ENCODE measurements around the gene CREG1. TPM values are rescaled to one million over a fixed set of nuclear protein-coding genes. Genes with fewer than 3 reads are reported as not detected.

Gene CREG1
- total and polyA plus RNA-seq, 9 donors, result 25.0 to 45.7 (median 32.8) TPM

GRCh38 chr1:167499106-167499505, 54.5 kb downstream of the CREG1 start:
- Histone ChIP-seq H3K27me3 (ENCODE audit: control insufficient read depth, insufficient read depth, low read length) (peaks cover 16% of the 10 kb centered on the region), H3K36me3 (ENCODE audit: control insufficient read depth, insufficient read depth, low read length) (no peaks in the 10 kb centered on the region), H3K4me1 (ENCODE audit: control insufficient read depth, insufficient read depth, low read length) (peaks cover 6% of the 10 kb centered on the region), H3K27ac (ENCODE audit: low read length) (no peak overlapping the region), H3K4me3 (ENCODE audit: low read length) (no peak overlapping the region), H3K9me3 (replicated peaks; ENCODE audit: control insufficient read depth, low read depth, low read length) (no peaks in the 10 kb centered on the region)
- WGBS (ENCODE audit: insufficient coverage), result 43% methylated on average over 2 of the region's 4 CpGs
- no peak for DNase-seq

GRCh38 chr1:167496797-167497619, 56.6 kb downstream of the CREG1 start:
- Histone ChIP-seq H3K27me3 (ENCODE audit: control insufficient read depth, insufficient read depth, low read length) (peaks cover 17% of the 10 kb centered on the region), H3K4me3 (ENCODE audit: low read length) (no peak overlapping the region), H3K9me3 (replicated peaks; ENCODE audit: control insufficient read depth, low read depth, low read length) (no peaks in the 10 kb centered on the region), H3K36me3 (ENCODE audit: control insufficient read depth, insufficient read depth, low read length) (no peaks in the 10 kb centered on the region), H3K27ac (ENCODE audit: low read length) (no peak overlapping the region), H3K4me1 (ENCODE audit: control insufficient read depth, insufficient read depth, low read length) (no peaks in the 10 kb centered on the region)
- DNase-seq, result no peak
- WGBS (ENCODE audit: insufficient coverage), result 52% methylated on average over 5 of the region's 11 CpGs

GRCh38 chr1:167493372-167493771, 60.2 kb downstream of the CREG1 start:
- Histone ChIP-seq H3K36me3 (ENCODE audit: control insufficient read depth, insufficient read depth, low read length) (no peaks in the 10 kb centered on the region), H3K4me3 (ENCODE audit: low read length) (no peak overlapping the region), H3K27ac (ENCODE audit: low read length) (no peak overlapping the region), H3K4me1 (ENCODE audit: control insufficient read depth, insufficient read depth, low read length) (no peaks in the 10 kb centered on the region), H3K27me3 (ENCODE audit: control insufficient read depth, insufficient read depth, low read length) (peaks cover 13% of the 10 kb centered on the region), H3K9me3 (replicated peaks; ENCODE audit: control insufficient read depth, low read depth, low read length) (no peaks in the 10 kb centered on the region)
- DNase-seq, result no peak
- WGBS (ENCODE audit: insufficient coverage), result no CpG with 5 or more reads among the region's 2 CpGs

DNA sequence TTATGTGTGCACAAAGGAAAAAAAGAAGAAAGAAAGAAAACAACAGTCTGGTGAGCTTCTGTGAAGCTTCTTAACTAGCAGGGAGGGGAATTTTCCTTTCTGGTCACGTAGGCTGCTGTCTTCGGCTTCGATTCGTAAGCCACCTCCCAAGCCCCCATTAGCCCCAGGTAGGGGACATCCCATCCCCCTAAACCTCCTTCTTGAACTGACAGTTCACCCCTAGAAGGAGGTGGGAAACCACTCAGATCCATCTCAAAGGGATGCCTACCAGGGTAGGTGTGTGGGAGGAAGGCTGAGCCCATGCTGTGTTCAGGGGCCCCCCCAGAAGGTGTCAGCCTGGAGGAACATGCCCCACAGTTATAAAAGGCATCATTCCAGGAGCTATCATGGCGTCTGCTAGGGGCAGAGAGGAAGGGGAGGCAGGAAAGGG, 61.1 kb downstream of the CREG1 start:
- H3K27me3 ChIP-seq (ENCODE audit: control insufficient read depth, insufficient read depth, low read length), result peaks cover 13% of the 10 kb centered on the region
- H3K36me3 ChIP-seq (ENCODE audit: control insufficient read depth, insufficient read depth, low read length), result no peaks in the 10 kb centered on the region
- H3K4me3 ChIP-seq (ENCODE audit: low read length), result no peak overlapping the region
- no CpG with 5 or more reads among the region's 5 CpGs for whole genome bisulfite sequencing (ENCODE audit: insufficient coverage)
- H3K27ac ChIP-seq (ENCODE audit: low read length), result no peak overlapping the region
- H3K9me3 ChIP-seq (replicated peaks; ENCODE audit: control insufficient read depth, low read depth, low read length), result no peaks in the 10 kb centered on the region
- no peaks in the 10 kb centered on the region for H3K4me1 ChIP-seq (ENCODE audit: control insufficient read depth, insufficient read depth, low read length)
- DNase-seq, result no peak

DNA sequence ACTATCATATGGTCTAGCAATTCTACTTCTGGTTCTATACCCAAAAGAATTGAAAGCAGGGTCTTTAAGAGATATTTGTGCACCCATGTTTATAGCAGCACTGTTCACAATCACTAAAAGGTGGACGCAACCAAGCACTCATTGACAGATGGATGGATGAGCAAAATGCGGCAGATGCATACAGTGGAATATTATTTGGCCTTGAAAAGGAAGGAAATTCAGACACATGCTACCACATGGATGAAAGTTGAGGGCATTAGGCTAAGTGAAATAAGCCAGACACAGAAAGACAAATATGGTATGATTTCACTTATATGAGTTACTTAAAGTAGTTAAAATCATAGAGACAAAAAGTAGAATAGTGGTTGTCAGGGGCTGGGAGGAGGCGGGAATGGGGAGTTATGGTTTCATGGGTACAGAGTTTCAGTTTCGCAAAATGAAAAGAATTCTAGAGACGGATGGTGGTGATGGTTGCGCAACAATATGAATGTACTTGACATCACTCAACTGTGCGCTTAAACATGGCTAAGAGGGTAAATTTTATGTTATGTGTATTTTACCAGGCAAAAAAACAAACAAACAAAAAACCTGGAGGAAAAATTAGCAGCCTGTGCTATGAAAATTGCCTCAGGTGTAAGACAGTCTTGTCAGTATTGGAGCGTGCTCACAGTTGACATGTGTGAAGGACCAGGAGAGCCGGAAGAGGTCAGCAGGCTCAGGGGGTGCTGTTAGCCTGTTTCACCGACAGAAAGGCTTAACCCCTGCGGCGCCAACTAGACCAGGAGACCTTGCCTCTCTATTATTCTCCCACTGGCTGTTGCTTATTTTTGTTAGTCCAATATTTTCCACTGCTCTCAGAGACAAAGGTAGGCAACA, 61.7 kb downstream of the CREG1 start:
- Histone ChIP-seq H3K27ac (ENCODE audit: low read length) (no peak overlapping the region), H3K27me3 (ENCODE audit: control insufficient read depth, insufficient read depth, low read length) (peaks cover 13% of the 10 kb centered on the region), H3K9me3 (replicated peaks; ENCODE audit: control insufficient read depth, low read depth, low read length) (no peaks in the 10 kb centered on the region), H3K4me3 (ENCODE audit: low read length) (no peak overlapping the region), H3K4me1 (ENCODE audit: control insufficient read depth, insufficient read depth, low read length) (no peaks in the 10 kb centered on the region), H3K36me3 (ENCODE audit: control insufficient read depth, insufficient read depth, low read length) (no peaks in the 10 kb centered on the region)
- DNase-seq, result no peak
- 36% methylated on average over 5 of the region's 12 CpGs for WGBS (ENCODE audit: insufficient coverage)

Other genes starting within 250 kb of the CREG1 start
- gene CD247, start 35.2 kb downstream of the CREG1 start, total RNA-seq, result 0.31 TPM
- gene CD247, start 35.2 kb downstream of the CREG1 start, polyA plus RNA-seq (ENCODE audit: insufficient read depth in 1 of 8, insufficient read length in 8 of 8, low replicate concordance in 1 of 8), result 1 to 10 TPM in 1 of 8 donors, under 1 TPM in 7; 0.20 to 1.5 (median 0.45) TPM
- gene RCSD1, start 76.5 kb upstream of the CREG1 start, total RNA-seq, result 40.8 TPM
- gene RCSD1, start 76.5 kb upstream of the CREG1 start, polyA plus RNA-seq (ENCODE audit: insufficient read depth in 1 of 8, insufficient read length in 8 of 8, low replicate concordance in 1 of 8), result 10 to 100 TPM; 31.4 to 60.6 (median 42.0) TPM
- 60.6 TPM for gene MPZL1, start 168.2 kb upstream of the CREG1 start, total RNA-seq
- 100 to 1,000 TPM in 1 of 8 donors, 10 to 100 TPM in 7; 67.1 to 112 (median 78.3) TPM for gene MPZL1, start 168.2 kb upstream of the CREG1 start, polyA plus RNA-seq (ENCODE audit: insufficient read depth in 1 of 8, insufficient read length in 8 of 8, low replicate concordance in 1 of 8)